ENCODE measurements around the gene HOXB7.
A peak's percentile ranks its signal among the peaks of the same experiment; 100 is the strongest.

Gene HOXB7

DNA sequence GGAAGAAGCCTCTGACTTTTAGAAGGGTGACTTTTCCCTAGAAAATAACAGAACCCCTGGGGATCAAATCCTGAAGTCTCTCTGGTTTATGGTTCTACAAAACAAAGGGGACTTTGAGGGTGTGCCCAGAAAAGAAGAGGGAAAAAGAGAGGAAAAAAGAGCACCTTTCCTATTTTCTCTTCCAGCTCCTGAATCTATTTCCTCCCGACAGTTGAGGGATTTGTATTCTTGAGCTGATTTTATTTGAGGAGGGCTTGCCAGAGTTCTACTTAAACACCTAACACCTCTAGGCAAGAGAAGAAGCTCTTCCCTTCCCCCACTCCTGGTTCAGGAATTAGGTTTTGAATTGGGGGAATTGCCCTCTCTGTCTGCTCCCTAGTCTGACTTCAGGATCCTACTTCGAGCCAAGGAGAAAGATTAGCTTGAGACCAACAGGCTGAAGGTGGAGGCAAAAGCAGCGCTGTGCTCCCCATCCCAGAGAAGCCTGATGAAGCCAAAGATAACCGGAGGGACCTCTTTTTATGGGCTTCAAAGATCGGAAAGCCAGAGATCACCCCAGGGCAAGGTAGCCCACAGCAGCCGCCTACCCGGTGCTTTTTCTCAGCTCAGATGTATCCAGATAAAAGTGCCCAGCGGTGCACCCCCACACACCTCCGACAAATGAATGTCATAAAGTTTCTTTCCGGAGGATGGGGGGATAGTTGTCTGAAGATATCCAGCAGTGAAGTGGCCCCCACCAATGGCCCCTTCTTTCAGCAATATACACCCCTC lies 21.6 kb downstream of the HOXB7 start:
- peaks cover 36% of the 10 kb centered on the region for H3K4me1 ChIP-seq (ENCODE audit: low read length)
- TF ChIP-seq EZH2phosphoT487 (IDR thresholded peaks at IDR 0.05; ENCODE audit: low read depth) (no peak), CTCF (IDR thresholded peaks at IDR 0.05; ENCODE audit: low read depth, low read length) (no peak)
- H3K4me3 ChIP-seq (ENCODE audit: low read length): peak overlapping the region; percentile 68
- peak overlapping the region; percentile 76 for H3K4me2 ChIP-seq (ENCODE audit: low read length)
- peak overlapping the region; percentile 41 for H3K9ac ChIP-seq (ENCODE audit: low read length)
- peaks cover 49% of the 10 kb centered on the region for H3K27me3 ChIP-seq (ENCODE audit: low read depth, low read length)
- H4K20me1 ChIP-seq (ENCODE audit: insufficient read depth, low read length): no peaks in the 10 kb centered on the region
- H3K79me2 ChIP-seq (ENCODE audit: low read length): no peaks in the 10 kb centered on the region
- H3K9me3 ChIP-seq (ENCODE audit: insufficient read depth, low read length): no peaks in the 10 kb centered on the region
- no peaks in the 10 kb centered on the region for H3K36me3 ChIP-seq (replicated peaks; ENCODE audit: low read depth, low read length)
- no peak overlapping the region for H3K27ac ChIP-seq (ENCODE audit: low read length)
- peak overlapping the region; percentile 82; the same call in 1 of the 2 replicates for H2AFZ ChIP-seq (ENCODE audit: low read depth, low read length)

DNA sequence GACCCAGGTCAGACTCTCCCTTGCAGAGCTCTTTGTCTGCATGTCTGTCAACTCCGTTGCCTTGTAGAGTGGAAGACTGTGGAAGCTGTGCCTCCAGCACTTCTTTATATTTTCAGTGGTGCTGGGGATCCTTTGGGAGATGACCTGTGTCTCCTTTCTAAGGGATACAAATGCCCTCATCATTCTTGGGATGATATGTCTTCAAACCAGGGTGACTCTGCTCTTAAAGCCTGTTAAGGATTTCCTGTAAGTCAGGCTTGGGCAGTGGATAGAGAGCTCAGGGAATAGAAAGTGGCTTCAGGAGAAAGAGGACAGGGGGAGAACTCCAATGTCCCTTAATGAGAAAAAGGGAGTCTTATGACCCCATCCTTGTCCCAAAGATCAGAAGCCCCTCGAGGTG lies 22.3 kb downstream of the HOXB7 start:
- Histone ChIP-seq H4K20me1 (ENCODE audit: insufficient read depth, low read length) (no peaks in the 10 kb centered on the region), H3K36me3 (replicated peaks; ENCODE audit: low read depth, low read length) (no peaks in the 10 kb centered on the region), H3K27me3 (ENCODE audit: low read depth, low read length) (peaks cover 49% of the 10 kb centered on the region), H3K4me1 (ENCODE audit: low read length) (peaks cover 40% of the 10 kb centered on the region), H3K4me2 (ENCODE audit: low read length) (no peak overlapping the region), H3K9ac (ENCODE audit: low read length) (no peak overlapping the region), H3K79me2 (ENCODE audit: low read length) (no peaks in the 10 kb centered on the region), H2AFZ (ENCODE audit: low read depth, low read length) (no peak overlapping the region), H3K9me3 (ENCODE audit: insufficient read depth, low read length) (no peaks in the 10 kb centered on the region), H3K4me3 (ENCODE audit: low read length) (no peak overlapping the region), H3K27ac (ENCODE audit: low read length) (no peak overlapping the region)
- no peak for TF ChIP-seq EZH2phosphoT487 (IDR thresholded peaks at IDR 0.05; ENCODE audit: low read depth)
- TF ChIP-seq CTCF (IDR thresholded peaks at IDR 0.05; ENCODE audit: low read depth, low read length): no peak

DNA sequence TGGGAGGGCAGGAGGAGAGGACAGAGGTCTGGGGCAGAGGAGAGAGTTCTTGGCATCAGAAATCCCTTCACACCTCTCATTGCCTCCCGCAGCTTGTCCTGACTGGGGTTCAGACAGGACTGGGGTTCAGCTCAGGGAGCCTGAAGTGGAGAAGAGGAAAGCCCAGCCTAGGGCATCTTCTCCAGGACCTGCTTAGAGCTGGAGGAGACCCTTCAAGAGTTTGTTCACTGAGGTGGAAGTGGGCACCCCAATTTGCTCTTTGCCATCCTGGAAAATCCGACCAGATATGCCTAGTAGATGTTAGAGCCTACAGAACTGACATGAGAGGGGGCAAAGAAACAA lies 22.8 kb downstream of the HOXB7 start:
- Histone ChIP-seq H3K4me2 (ENCODE audit: low read length) (no peak overlapping the region), H2AFZ (ENCODE audit: low read depth, low read length) (no peak overlapping the region), H3K79me2 (ENCODE audit: low read length) (no peaks in the 10 kb centered on the region), H3K36me3 (replicated peaks; ENCODE audit: low read depth, low read length) (no peaks in the 10 kb centered on the region), H3K4me1 (ENCODE audit: low read length) (peaks cover 43% of the 10 kb centered on the region), H3K27ac (ENCODE audit: low read length) (no peak overlapping the region), H3K9ac (ENCODE audit: low read length) (no peak overlapping the region), H3K4me3 (ENCODE audit: low read length) (no peak overlapping the region), H4K20me1 (ENCODE audit: insufficient read depth, low read length) (no peaks in the 10 kb centered on the region), H3K27me3 (ENCODE audit: low read depth, low read length) (peaks cover 46% of the 10 kb centered on the region), H3K9me3 (ENCODE audit: insufficient read depth, low read length) (no peaks in the 10 kb centered on the region)
- no peak for TF ChIP-seq CTCF (IDR thresholded peaks at IDR 0.05; ENCODE audit: low read depth, low read length)
- TF ChIP-seq EZH2phosphoT487 (IDR thresholded peaks at IDR 0.05; ENCODE audit: low read depth): no peak

DNA sequence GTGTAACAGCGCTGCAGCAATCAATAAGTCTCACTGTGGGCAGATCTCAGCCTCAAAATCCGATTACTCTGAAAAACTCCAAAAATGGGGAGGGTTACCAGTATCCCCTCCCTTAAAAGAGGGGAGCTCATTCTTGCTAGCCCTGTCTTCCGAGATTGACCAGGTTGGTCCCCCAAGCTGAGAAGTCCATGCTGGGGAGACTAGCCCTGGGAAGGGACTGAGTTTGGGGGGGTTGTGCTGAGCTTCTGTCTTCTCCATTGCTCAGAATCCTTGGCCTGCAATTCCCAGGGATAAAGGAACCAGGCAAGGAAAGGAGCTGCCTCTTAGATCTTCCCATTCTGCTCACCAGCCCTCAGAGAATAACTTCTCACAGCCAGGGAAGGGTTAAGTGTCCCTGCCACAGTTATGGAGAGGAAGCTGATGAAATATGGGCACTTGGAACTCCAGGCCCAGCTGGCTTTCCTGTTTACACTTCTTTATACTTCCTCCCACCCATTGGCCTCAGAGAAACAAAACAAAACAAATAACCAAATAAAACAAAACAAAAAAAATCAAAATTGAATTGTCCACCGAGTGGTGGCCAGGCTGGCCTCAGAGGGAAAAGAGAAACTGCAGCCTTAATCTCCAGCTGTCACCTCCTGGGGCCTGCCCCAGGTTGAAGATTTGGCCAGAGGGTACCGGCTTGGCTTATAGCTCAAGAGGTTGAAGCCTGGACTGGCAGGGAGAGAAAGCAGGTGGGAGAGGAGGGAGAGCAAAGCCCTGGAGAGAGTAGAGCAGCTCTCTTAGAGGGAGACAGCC lies 23.3 kb downstream of the HOXB7 start:
- H3K4me1 ChIP-seq (ENCODE audit: low read length): peaks cover 46% of the 10 kb centered on the region
- no peak overlapping the region for H3K4me3 ChIP-seq (ENCODE audit: low read length)
- no peak overlapping the region for H3K4me2 ChIP-seq (ENCODE audit: low read length)
- H3K27ac ChIP-seq (ENCODE audit: low read length): no peak overlapping the region
- no peak for TF ChIP-seq EZH2phosphoT487 (IDR thresholded peaks at IDR 0.05; ENCODE audit: low read depth)
- TF ChIP-seq CTCF (IDR thresholded peaks at IDR 0.05; ENCODE audit: low read depth, low read length): no peak
- H3K9me3 ChIP-seq (ENCODE audit: insufficient read depth, low read length): no peaks in the 10 kb centered on the region
- H3K27me3 ChIP-seq (ENCODE audit: low read depth, low read length): peaks cover 40% of the 10 kb centered on the region
- H3K9ac ChIP-seq (ENCODE audit: low read length): no peak overlapping the region
- no peak overlapping the region for H2AFZ ChIP-seq (ENCODE audit: low read depth, low read length)
- no peaks in the 10 kb centered on the region for H3K36me3 ChIP-seq (replicated peaks; ENCODE audit: low read depth, low read length)
- H3K79me2 ChIP-seq (ENCODE audit: low read length): no peaks in the 10 kb centered on the region
- H4K20me1 ChIP-seq (ENCODE audit: insufficient read depth, low read length): no peaks in the 10 kb centered on the region

All from OCI-LY3 (cell line).